ENCODE results near the gene EFCAB5. TPM values are rescaled to one million over a fixed set of nuclear protein-coding genes. Genes with fewer than 3 reads are reported as not detected.
A peak's percentile ranks its signal among the peaks of the same experiment; 100 is the strongest.

Gene EFCAB5
- total RNA-seq, 2 donors from 2014 or later: not detected

DNA sequence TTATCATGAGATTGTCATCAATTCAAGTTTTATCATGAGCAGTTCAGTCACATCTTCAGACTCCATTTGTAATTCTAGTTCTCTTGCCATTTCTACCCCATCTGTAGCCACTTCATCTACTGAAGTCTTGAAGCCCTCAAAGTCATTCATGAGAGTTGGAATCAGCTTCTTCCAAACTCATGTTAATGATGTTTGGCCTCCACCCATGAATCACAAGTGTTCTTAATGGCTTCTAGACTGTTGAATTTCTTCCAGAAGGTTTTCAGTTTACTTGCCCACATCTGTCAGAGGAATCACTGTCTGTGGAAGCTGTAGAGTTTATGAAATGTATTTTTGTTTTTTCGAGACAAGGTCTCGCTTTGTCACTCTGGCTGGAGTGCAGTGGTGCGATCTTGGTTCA lies 191.2 kb downstream of the EFCAB5 start:
- Histone ChIP-seq H3K27me3 (ENCODE audit: control insufficient read depth, insufficient read depth, low read length, poor library complexity, severe bottlenecking) (no peaks in the 10 kb centered on the region), H3K4me3 (ENCODE audit: low read length) (no peak overlapping the region), H3K4me1 (ENCODE audit: control insufficient read depth, insufficient read depth, low read length) (peaks cover 6% of the 10 kb centered on the region), H3K9me3 (ENCODE audit: control insufficient read depth, low read length) (no peaks in the 10 kb centered on the region), H3K36me3 (ENCODE audit: control insufficient read depth, insufficient read depth, low read length) (peaks cover 86% of the 10 kb centered on the region), H3K9ac (ENCODE audit: extremely low read depth, low read length, poor library complexity, severe bottlenecking) (no peak overlapping the region), H3K27ac (ENCODE audit: low read depth, low read length) (no peak overlapping the region)
- WGBS, 2 experiments (ENCODE audit: insufficient coverage in 1 of 2, insufficient read length in 1 of 2): 98% methylated on average over 3 of the region's 3 CpGs; no CpG with 5 or more reads in 1 of the 2 experiments
- H3K27me3 Mint-ChIP-seq (ENCODE audit: insufficient read depth): no peaks in the 10 kb centered on the region
- no peaks in the 10 kb centered on the region for H3K9me3 Mint-ChIP-seq
- no peak overlapping the region for H3K4me3 Mint-ChIP-seq
- no peak for DNase-seq
- H3K4me1 Mint-ChIP-seq: peaks cover 24% of the 10 kb centered on the region
- H3K36me3 Mint-ChIP-seq (ENCODE audit: low read depth): peaks cover 49% of the 10 kb centered on the region
- H3K27ac Mint-ChIP-seq: no peak overlapping the region
- TF ChIP-seq, protein P1, sequence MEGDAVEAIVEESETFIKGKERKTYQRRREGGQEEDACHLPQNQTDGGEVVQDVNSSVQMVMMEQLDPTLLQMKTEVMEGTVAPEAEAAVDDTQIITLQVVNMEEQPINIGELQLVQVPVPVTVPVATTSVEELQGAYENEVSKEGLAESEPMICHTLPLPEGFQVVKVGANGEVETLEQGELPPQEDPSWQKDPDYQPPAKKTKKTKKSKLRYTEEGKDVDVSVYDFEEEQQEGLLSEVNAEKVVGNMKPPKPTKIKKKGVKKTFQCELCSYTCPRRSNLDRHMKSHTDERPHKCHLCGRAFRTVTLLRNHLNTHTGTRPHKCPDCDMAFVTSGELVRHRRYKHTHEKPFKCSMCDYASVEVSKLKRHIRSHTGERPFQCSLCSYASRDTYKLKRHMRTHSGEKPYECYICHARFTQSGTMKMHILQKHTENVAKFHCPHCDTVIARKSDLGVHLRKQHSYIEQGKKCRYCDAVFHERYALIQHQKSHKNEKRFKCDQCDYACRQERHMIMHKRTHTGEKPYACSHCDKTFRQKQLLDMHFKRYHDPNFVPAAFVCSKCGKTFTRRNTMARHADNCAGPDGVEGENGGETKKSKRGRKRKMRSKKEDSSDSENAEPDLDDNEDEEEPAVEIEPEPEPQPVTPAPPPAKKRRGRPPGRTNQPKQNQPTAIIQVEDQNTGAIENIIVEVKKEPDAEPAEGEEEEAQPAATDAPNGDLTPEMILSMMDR (conservative IDR thresholded peaks at IDR 0.05): no peak

DNA sequence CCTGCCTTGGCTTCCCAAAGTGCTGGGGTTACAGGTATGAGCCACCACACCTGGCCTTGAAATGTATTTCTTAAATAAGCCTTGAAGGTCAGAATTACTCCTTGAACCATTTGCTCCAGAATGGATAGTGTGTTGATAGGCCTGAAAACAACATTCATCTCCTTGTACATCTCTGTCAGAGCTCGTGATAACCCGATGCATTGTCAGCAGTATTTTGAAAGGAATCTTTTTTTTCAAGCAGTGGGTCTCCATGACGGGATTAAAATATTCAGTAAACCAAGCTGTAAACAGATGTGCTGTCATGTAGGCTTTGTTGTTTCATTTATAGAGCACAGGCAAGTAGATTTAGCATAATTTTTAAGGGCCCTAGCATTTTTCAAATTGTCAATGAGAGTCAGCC lies 191.8 kb downstream of the EFCAB5 start:
- H3K4me1 ChIP-seq (ENCODE audit: control insufficient read depth, insufficient read depth, low read length): peaks cover 6% of the 10 kb centered on the region
- H3K4me3 ChIP-seq (ENCODE audit: low read length): peak overlapping the region; percentile 6
- Mint-ChIP-seq H3K27me3 (ENCODE audit: insufficient read depth) (no peaks in the 10 kb centered on the region), H3K36me3 (ENCODE audit: low read depth) (peaks cover 54% of the 10 kb centered on the region), H3K9me3 (no peaks in the 10 kb centered on the region), H3K27ac (no peak overlapping the region), H3K4me1 (peaks cover 24% of the 10 kb centered on the region), H3K4me3 (no peak overlapping the region)
- 94 to 95% methylated on average over 2 to 3 of the region's 3 CpGs for WGBS, 2 experiments (ENCODE audit: insufficient coverage in 1 of 2, insufficient read length in 1 of 2)
- TF ChIP-seq, protein P1 (conservative IDR thresholded peaks at IDR 0.05): no peak
- no peak for DNase-seq
- peaks cover 87% of the 10 kb centered on the region for H3K36me3 ChIP-seq (ENCODE audit: control insufficient read depth, insufficient read depth, low read length)
- H3K9me3 ChIP-seq (ENCODE audit: control insufficient read depth, low read length): peaks cover 3% of the 10 kb centered on the region
- H3K27me3 ChIP-seq (ENCODE audit: control insufficient read depth, insufficient read depth, low read length, poor library complexity, severe bottlenecking): no peaks in the 10 kb centered on the region
- no peak overlapping the region for H3K27ac ChIP-seq (ENCODE audit: low read depth, low read length)
- no peak overlapping the region for H3K9ac ChIP-seq (ENCODE audit: extremely low read depth, low read length, poor library complexity, severe bottlenecking)

DNA sequence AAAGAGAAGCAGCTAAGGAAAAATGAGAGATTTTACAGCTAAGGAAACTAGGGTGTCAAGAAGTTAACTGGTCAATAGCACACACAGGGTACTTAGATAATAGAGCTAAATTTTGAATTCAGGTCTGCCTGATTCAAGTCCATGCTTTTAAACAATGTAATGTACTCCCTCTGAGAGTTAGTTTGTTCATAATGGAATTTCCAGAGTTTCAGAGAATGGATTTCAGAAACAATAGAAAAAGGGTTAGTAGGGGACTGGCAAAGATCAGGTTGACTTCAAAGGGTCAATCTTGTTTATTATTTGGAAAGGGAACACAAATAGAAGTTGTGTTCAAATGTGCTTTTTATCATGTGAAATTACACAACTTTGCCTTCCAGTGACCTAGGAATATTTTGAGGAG lies 193.1 kb downstream of the EFCAB5 start:
- peaks cover 63% of the 10 kb centered on the region for H3K36me3 Mint-ChIP-seq (ENCODE audit: low read depth)
- Histone ChIP-seq H3K9me3 (ENCODE audit: control insufficient read depth, low read length) (peaks cover 3% of the 10 kb centered on the region), H3K9ac (ENCODE audit: extremely low read depth, low read length, poor library complexity, severe bottlenecking) (no peak overlapping the region), H3K36me3 (ENCODE audit: control insufficient read depth, insufficient read depth, low read length) (peaks cover 80% of the 10 kb centered on the region), H3K27ac (ENCODE audit: low read depth, low read length) (no peak overlapping the region), H3K4me3 (ENCODE audit: low read length) (no peak overlapping the region), H3K4me1 (ENCODE audit: control insufficient read depth, insufficient read depth, low read length) (peaks cover 6% of the 10 kb centered on the region), H3K27me3 (ENCODE audit: control insufficient read depth, insufficient read depth, low read length, poor library complexity, severe bottlenecking) (no peaks in the 10 kb centered on the region)
- H3K4me3 Mint-ChIP-seq: no peak overlapping the region
- TF ChIP-seq, protein P1 (conservative IDR thresholded peaks at IDR 0.05): no peak
- peaks cover 26% of the 10 kb centered on the region for H3K4me1 Mint-ChIP-seq
- peak overlapping the region; percentile 50 for H3K27ac Mint-ChIP-seq
- peaks cover 5% of the 10 kb centered on the region for H3K9me3 Mint-ChIP-seq
- no peaks in the 10 kb centered on the region for H3K27me3 Mint-ChIP-seq (ENCODE audit: insufficient read depth)
- DNase-seq: no peak
